ENCODE data around the gene BRINP2.
A peak's percentile ranks its signal among the peaks of the same experiment; 100 is the strongest.

Gene BRINP2

GRCh38 chr1:177164380-177165068 lies 6.2 kb upstream of the BRINP2 start, which contains the start of gene ASTN1:
Gene ASTN1, minus strand, starts transcription at chr1:177164712. Its CDS starts 36 bp downstream, at chr1:177164676.
- Histone ChIP-seq H4K20me1 (no peaks in the 10 kb centered on the region), H3K9me3 (peaks cover 13% of the 10 kb centered on the region; the same call in 1 of the 2 replicates), H3K9ac (no peak within 1 kb of the TSS), H3K4me1 (peaks cover 6% of the 10 kb centered on the region; the same call in 1 of the 2 replicates), H3K27me3 (peaks cover 63% of the 10 kb centered on the region), H3K4me2 (peak within 1 kb of the TSS; percentile 67), H3K27ac (no peak within 1 kb of the TSS), H3K4me3 (peak within 1 kb of the TSS; percentile 49), H3K36me3 (no peaks in the 10 kb centered on the region)
- TF ChIP-seq Cebpa-rat (IDR thresholded peaks at IDR 0.05) = no peak

GRCh38 chr1:177165069-177165439 lies 5.7 kb upstream of the BRINP2 start:
- no peaks in the 10 kb centered on the region for H4K20me1 ChIP-seq
- H3K4me1 ChIP-seq = peaks cover 6% of the 10 kb centered on the region; the same call in 1 of the 2 replicates
- no peak overlapping the region for H3K9ac ChIP-seq
- no peak overlapping the region; the same call in 1 of the 2 replicates for H3K4me2 ChIP-seq
- H3K36me3 ChIP-seq = no peaks in the 10 kb centered on the region
- no peak for TF ChIP-seq Cebpa-rat (IDR thresholded peaks at IDR 0.05)
- H3K9me3 ChIP-seq = peaks cover 13% of the 10 kb centered on the region; the same call in 1 of the 2 replicates
- no peak overlapping the region for H3K27ac ChIP-seq
- H3K4me3 ChIP-seq = peak overlapping the region; percentile 49; the same call in 1 of the 2 replicates
- peaks cover 68% of the 10 kb centered on the region for H3K27me3 ChIP-seq

- H3K27me3 ChIP-seq = peaks cover 47% of the 10 kb centered on the region
- peaks cover 10% of the 10 kb centered on the region for H3K9me3 ChIP-seq
- no peaks in the 10 kb centered on the region for H4K20me1 ChIP-seq
- H3K9ac ChIP-seq = no peak overlapping the region
- no peaks in the 10 kb centered on the region for H3K36me3 ChIP-seq
- no peak for TF ChIP-seq Cebpa-rat (IDR thresholded peaks at IDR 0.05)
- H3K27ac ChIP-seq = no peak overlapping the region
- no peaks in the 10 kb centered on the region for H3K4me1 ChIP-seq
- H3K4me2 ChIP-seq = peak overlapping the region; percentile 73; the same call in 1 of the 2 replicates
- peak overlapping the region; percentile 61 for H3K4me3 ChIP-seq
Measured at GRCh38 chr1:177171536-177172123, 872 bp downstream of the BRINP2 start.

GRCh38 chr1:177172272-177172671 lies 1.5 kb downstream of the BRINP2 start:
- H3K4me1 ChIP-seq = no peaks in the 10 kb centered on the region
- no peaks in the 10 kb centered on the region for H4K20me1 ChIP-seq
- peaks cover 46% of the 10 kb centered on the region for H3K27me3 ChIP-seq
- no peak overlapping the region for H3K4me3 ChIP-seq
- H3K36me3 ChIP-seq = no peaks in the 10 kb centered on the region
- no peak overlapping the region for H3K27ac ChIP-seq
- no peak overlapping the region for H3K4me2 ChIP-seq
- peaks cover 15% of the 10 kb centered on the region for H3K9me3 ChIP-seq
- no peak for TF ChIP-seq Cebpa-rat (IDR thresholded peaks at IDR 0.05)
- H3K9ac ChIP-seq = no peak overlapping the region

DNA sequence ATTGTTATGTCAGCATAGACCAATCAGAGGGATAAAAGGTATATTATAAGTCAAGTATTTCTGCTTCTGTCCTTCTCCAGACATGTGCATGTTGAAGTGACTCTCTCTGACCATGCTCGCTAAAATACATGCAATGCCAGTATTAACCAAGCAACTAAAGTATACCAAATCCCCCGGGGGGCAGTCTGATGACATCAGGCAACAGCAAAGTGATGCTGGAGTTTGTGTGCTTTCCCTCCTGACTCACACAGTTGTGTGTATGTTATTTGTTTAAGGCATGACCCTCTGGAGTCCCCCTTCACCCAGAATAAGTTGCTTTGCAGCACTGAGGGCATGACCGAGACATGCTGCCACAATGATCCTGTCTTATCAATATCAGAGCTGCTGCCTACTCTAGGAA lies 2.1 kb downstream of the BRINP2 start:
- TF ChIP-seq Cebpa-rat (IDR thresholded peaks at IDR 0.05) = no peak
- no peaks in the 10 kb centered on the region for H3K4me1 ChIP-seq
- H3K27ac ChIP-seq = no peak overlapping the region
- H3K36me3 ChIP-seq = no peaks in the 10 kb centered on the region
- no peak overlapping the region for H3K4me3 ChIP-seq
- no peak overlapping the region for H3K9ac ChIP-seq
- no peaks in the 10 kb centered on the region for H4K20me1 ChIP-seq
- peaks cover 15% of the 10 kb centered on the region for H3K9me3 ChIP-seq
- H3K27me3 ChIP-seq = peaks cover 46% of the 10 kb centered on the region
- H3K4me2 ChIP-seq = no peak overlapping the region

- Histone ChIP-seq H3K27ac (no peak overlapping the region), H3K27me3 (peaks cover 44% of the 10 kb centered on the region), H3K9me3 (peaks cover 15% of the 10 kb centered on the region), H3K36me3 (no peaks in the 10 kb centered on the region), H3K4me3 (no peak overlapping the region), H4K20me1 (no peaks in the 10 kb centered on the region), H3K4me1 (no peaks in the 10 kb centered on the region), H3K4me2 (no peak overlapping the region), H3K9ac (no peak overlapping the region)
- TF ChIP-seq Cebpa-rat (IDR thresholded peaks at IDR 0.05) = no peak
Measured at GRCh38 chr1:177173976-177174375, 3.2 kb downstream of the BRINP2 start.

GRCh38 chr1:177174921-177175634 lies 4.3 kb downstream of the BRINP2 start:
- no peak overlapping the region for H3K9ac ChIP-seq
- H3K4me3 ChIP-seq = no peak overlapping the region
- H3K9me3 ChIP-seq = peaks cover 15% of the 10 kb centered on the region
- H3K4me1 ChIP-seq = no peaks in the 10 kb centered on the region
- H3K27ac ChIP-seq = no peak overlapping the region
- no peak for TF ChIP-seq Cebpa-rat (IDR thresholded peaks at IDR 0.05)
- H3K4me2 ChIP-seq = no peak overlapping the region
- no peaks in the 10 kb centered on the region for H3K36me3 ChIP-seq
- H4K20me1 ChIP-seq = no peaks in the 10 kb centered on the region
- peaks cover 33% of the 10 kb centered on the region for H3K27me3 ChIP-seq

GRCh38 chr1:177181280-177181630 lies 10.5 kb downstream of the BRINP2 start:
- peaks cover 8% of the 10 kb centered on the region for H3K9me3 ChIP-seq
- peak overlapping the region; percentile 53 for H3K4me3 ChIP-seq
- peaks cover 9% of the 10 kb centered on the region for H3K27me3 ChIP-seq
- no peak overlapping the region for H3K9ac ChIP-seq
- H3K36me3 ChIP-seq = no peaks in the 10 kb centered on the region
- TF ChIP-seq Cebpa-rat (IDR thresholded peaks at IDR 0.05) = no peak
- no peaks in the 10 kb centered on the region for H4K20me1 ChIP-seq
- H3K4me1 ChIP-seq = peaks cover 7% of the 10 kb centered on the region
- peak overlapping the region; percentile 89 for H3K4me2 ChIP-seq
- no peak overlapping the region for H3K27ac ChIP-seq

DNA sequence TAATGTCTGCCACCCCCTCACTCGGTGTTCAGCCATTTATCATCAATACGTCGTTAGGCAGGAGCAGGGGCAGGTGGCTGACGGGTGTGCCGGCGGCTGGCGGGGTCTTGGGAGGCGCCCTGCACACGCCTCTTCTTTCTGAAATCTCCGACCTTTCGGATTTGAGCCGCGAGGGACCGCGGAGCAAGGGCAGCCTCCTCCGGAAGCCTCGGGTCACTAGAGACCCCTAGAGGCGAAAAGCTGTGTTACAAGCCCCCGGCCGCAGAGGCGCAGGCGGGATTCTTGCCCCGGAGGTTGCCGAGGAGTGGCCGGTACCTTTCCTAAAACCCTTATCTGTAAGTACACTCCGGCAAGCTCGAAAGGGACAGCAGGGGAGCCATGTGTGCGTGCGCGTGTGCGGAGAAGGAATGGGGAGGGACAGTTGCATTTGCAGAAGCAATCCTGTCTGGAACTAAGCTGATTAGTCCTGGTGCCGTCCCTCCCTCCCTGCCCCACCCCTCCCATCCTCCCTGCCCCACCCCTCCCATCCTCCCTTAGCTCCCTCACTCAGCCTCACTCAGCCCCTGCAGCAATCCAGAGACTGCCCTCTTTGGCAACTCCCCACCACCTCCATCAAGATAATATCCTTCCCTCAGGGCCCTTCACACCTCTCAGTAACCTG lies 11.0 kb downstream of the BRINP2 start:
- peak overlapping the region; percentile 53 for H3K4me3 ChIP-seq
- no peaks in the 10 kb centered on the region for H4K20me1 ChIP-seq
- H3K9ac ChIP-seq = no peak overlapping the region
- H3K9me3 ChIP-seq = peaks cover 4% of the 10 kb centered on the region
- peaks cover 7% of the 10 kb centered on the region for H3K4me1 ChIP-seq
- TF ChIP-seq Cebpa-rat (IDR thresholded peaks at IDR 0.05) = no peak
- H3K27ac ChIP-seq = no peak overlapping the region
- H3K27me3 ChIP-seq = peaks cover 9% of the 10 kb centered on the region
- no peaks in the 10 kb centered on the region for H3K36me3 ChIP-seq
- peak overlapping the region; percentile 89 for H3K4me2 ChIP-seq

Data from BLaER1 (cell line).